OCI-LY3 (cell line): ENCODE measurements around the gene SNX11.

Source experiments
- CTCF ChIP-seq: fragments of 200-600, 300-600 bp; sonication (generic); IDR thresholded peaks from 2 replicates; pipeline ENCODE4 v1.5.1; 2014; ENCODE audit warnings: antibody characterized with exemption, low read length, low read depth
- EZH2phosphoT487 ChIP-seq: fragments of 200-600 bp; shearing (Covaris generic); IDR thresholded peaks from 2 replicates; pipeline ENCODE4 v1.6.1; 2018; ENCODE audit warnings: antibody characterized with exemption, mixed run types, low read depth

GRCh38 chr17:48122665-48123045, 15.1 kb downstream of the SNX11 start:
- no peak for TF ChIP-seq CTCF
- TF ChIP-seq EZH2phosphoT487: no peak
